ENCODE data around the gene SRBD1.
"Not testable (repeated sequence)": the region's sequence is repeated elsewhere in the genome, so short reads cannot be mapped to it uniquely, and the experiment has no call there.

The SRBD1 gene

GRCh38 chr2:45441571-45441970, 169.5 kb downstream of the SRBD1 start:
- no peak overlapping the region for H3K4me3 ChIP-seq (ENCODE audit: low read depth, low read length)
- no peak for DNase-seq (ENCODE audit: low read depth)

- no peak overlapping the region for H3K4me3 ChIP-seq (ENCODE audit: low read depth, low read length)
- no peak for DNase-seq (ENCODE audit: low read depth)
These were observed 171.0 kb downstream of the SRBD1 start for GRCh38 chr2:45439788-45440773.

GRCh38 chr2:45438872-45439665, 172.0 kb downstream of the SRBD1 start:
- no peak for DNase-seq (ENCODE audit: low read depth)
- H3K4me3 ChIP-seq (ENCODE audit: low read depth, low read length), result no peak overlapping the region

GRCh38 chr2:45436456-45436855, 174.6 kb downstream of the SRBD1 start:
- no peak overlapping the region for H3K4me3 ChIP-seq (ENCODE audit: low read depth, low read length)
- no peak for DNase-seq (ENCODE audit: low read depth)

- peak; percentile 85 for DNase-seq (ENCODE audit: low read depth)
- no peak overlapping the region for H3K4me3 ChIP-seq (ENCODE audit: low read depth, low read length)
These were observed 175.8 kb downstream of the SRBD1 start for GRCh38 chr2:45435316-45435715.

GRCh38 chr2:45433363-45433762, 177.7 kb downstream of the SRBD1 start:
- DNase-seq (ENCODE audit: low read depth), result no peak
- H3K4me3 ChIP-seq (ENCODE audit: low read depth, low read length), result no peak overlapping the region

- no peak overlapping the region for H3K4me3 ChIP-seq (ENCODE audit: low read depth, low read length)
These were observed 178.7 kb downstream of the SRBD1 start for GRCh38 chr2:45432406-45432805.

GRCh38 chr2:45426025-45426424, 185.0 kb downstream of the SRBD1 start:
- not testable (repeated sequence) for DNase-seq (ENCODE audit: low read depth); H3K4me3 ChIP-seq (ENCODE audit: low read depth, low read length)

More at GRCh38 chr2:45432406-45432805, 178.7 kb downstream of the SRBD1 start:
- DNase-seq (ENCODE audit: low read depth), result no peak

- DNase-seq (ENCODE audit: low read depth), result no peak
- no peak overlapping the region for H3K4me3 ChIP-seq (ENCODE audit: low read depth, low read length)
These were observed 188.1 kb downstream of the SRBD1 start for GRCh38 chr2:45422921-45423320.

- no peak overlapping the region for H3K4me3 ChIP-seq (ENCODE audit: low read depth, low read length)
- DNase-seq (ENCODE audit: low read depth), result no peak
These were observed 192.5 kb downstream of the SRBD1 start for GRCh38 chr2:45418532-45418931.

GRCh38 chr2:45415534-45416123, 195.4 kb downstream of the SRBD1 start:
- no peak overlapping the region for H3K4me3 ChIP-seq (ENCODE audit: low read depth, low read length)
- no peak for DNase-seq (ENCODE audit: low read depth)

GRCh38 chr2:45412754-45413379, 198.2 kb downstream of the SRBD1 start:
- no peak overlapping the region for H3K4me3 ChIP-seq (ENCODE audit: low read depth, low read length)
- no peak for DNase-seq (ENCODE audit: low read depth)

GRCh38 chr2:45409677-45410076, 201.4 kb downstream of the SRBD1 start:
- no peak overlapping the region for H3K4me3 ChIP-seq (ENCODE audit: low read depth, low read length)
- no peak for DNase-seq (ENCODE audit: low read depth)

GRCh38 chr2:45406621-45407020, 204.4 kb downstream of the SRBD1 start:
- no peak for DNase-seq (ENCODE audit: low read depth)
- H3K4me3 ChIP-seq (ENCODE audit: low read depth, low read length), result no peak overlapping the region

GRCh38 chr2:45404807-45405297, 206.2 kb downstream of the SRBD1 start:
- no peak overlapping the region for H3K4me3 ChIP-seq (ENCODE audit: low read depth, low read length)
- DNase-seq (ENCODE audit: low read depth), result no peak

GRCh38 chr2:45403036-45403435, 208.0 kb downstream of the SRBD1 start:
- no peak overlapping the region for H3K4me3 ChIP-seq (ENCODE audit: low read depth, low read length)
- DNase-seq (ENCODE audit: low read depth), result no peak

GRCh38 chr2:45401431-45401922, 209.6 kb downstream of the SRBD1 start:
- no peak for DNase-seq (ENCODE audit: low read depth)
- H3K4me3 ChIP-seq (ENCODE audit: low read depth, low read length), result no peak overlapping the region

GRCh38 chr2:45399040-45399784, 211.9 kb downstream of the SRBD1 start:
- no peak overlapping the region for H3K4me3 ChIP-seq (ENCODE audit: low read depth, low read length)
- DNase-seq (ENCODE audit: low read depth), result no peak

- DNase-seq (ENCODE audit: low read depth), result no peak
- no peak overlapping the region for H3K4me3 ChIP-seq (ENCODE audit: low read depth, low read length)
These were observed 213.8 kb downstream of the SRBD1 start for GRCh38 chr2:45397292-45397691.
